HG02610 (cell line): ENCODE data around the gene SPOCD1.

Experiments used
- ATAC-seq: cut with Tn5 transposase; IDR thresholded peaks from one replicate; pipeline ENCODE4 v1.9.1; 2021; ENCODE audit warnings: mild to moderate bottlenecking, moderate library complexity; ENCODE audit not compliant: unreplicated experiment

SPOCD1 gene

GRCh38 chr1:31801458-31801857 lies 14.4 kb downstream of the SPOCD1 start:
- ATAC-seq = no peak

GRCh38 chr1:31800674-31800967 lies 15.2 kb downstream of the SPOCD1 start:
- no peak for ATAC-seq

- no peak for ATAC-seq
Measured at GRCh38 chr1:31799895-31800673, 15.7 kb downstream of the SPOCD1 start.

- no peak for ATAC-seq
Measured at GRCh38 chr1:31799196-31799894, 16.5 kb downstream of the SPOCD1 start.

- ATAC-seq = no peak
Measured at GRCh38 chr1:31798433-31799195, 17.2 kb downstream of the SPOCD1 start.

GRCh38 chr1:31798086-31798432 lies 17.8 kb downstream of the SPOCD1 start:
- no peak for ATAC-seq

- ATAC-seq = no peak
Measured at GRCh38 chr1:31797216-31797615, 18.6 kb downstream of the SPOCD1 start.

- ATAC-seq = no peak
Measured at GRCh38 chr1:31796707-31797106, 19.1 kb downstream of the SPOCD1 start.

- no peak for ATAC-seq
Measured at GRCh38 chr1:31795801-31796621, 19.8 kb downstream of the SPOCD1 start.

GRCh38 chr1:31795096-31795675 lies 20.6 kb downstream of the SPOCD1 start:
- ATAC-seq = no peak

- ATAC-seq = no peak
Measured at GRCh38 chr1:31793586-31794285, 22.1 kb downstream of the SPOCD1 start.

- ATAC-seq = no peak
Measured at GRCh38 chr1:31793086-31793485, 22.7 kb downstream of the SPOCD1 start.

GRCh38 chr1:31792541-31792940 lies 23.3 kb downstream of the SPOCD1 start:
- no peak for ATAC-seq

GRCh38 chr1:31792116-31792515 lies 23.7 kb downstream of the SPOCD1 start:
- no peak for ATAC-seq

- ATAC-seq = no peak
Measured at GRCh38 chr1:31791131-31791858, 24.5 kb downstream of the SPOCD1 start.

- no peak for ATAC-seq
Measured at GRCh38 chr1:31790641-31791091, 25.2 kb downstream of the SPOCD1 start.

GRCh38 chr1:31790140-31790539 lies 25.7 kb downstream of the SPOCD1 start:
- no peak for ATAC-seq

- ATAC-seq = no peak
Measured at GRCh38 chr1:31789259-31790065, 26.4 kb downstream of the SPOCD1 start.
